LoVo (cell line): ENCODE results near the gene PHC3.

ENCODE experiments used
- DNase-seq: peaks from one replicate; pipeline ENCODE4 v3.0.0-alpha.2; 2016; ENCODE audit warnings: low spot score

The PHC3 gene

DNA sequence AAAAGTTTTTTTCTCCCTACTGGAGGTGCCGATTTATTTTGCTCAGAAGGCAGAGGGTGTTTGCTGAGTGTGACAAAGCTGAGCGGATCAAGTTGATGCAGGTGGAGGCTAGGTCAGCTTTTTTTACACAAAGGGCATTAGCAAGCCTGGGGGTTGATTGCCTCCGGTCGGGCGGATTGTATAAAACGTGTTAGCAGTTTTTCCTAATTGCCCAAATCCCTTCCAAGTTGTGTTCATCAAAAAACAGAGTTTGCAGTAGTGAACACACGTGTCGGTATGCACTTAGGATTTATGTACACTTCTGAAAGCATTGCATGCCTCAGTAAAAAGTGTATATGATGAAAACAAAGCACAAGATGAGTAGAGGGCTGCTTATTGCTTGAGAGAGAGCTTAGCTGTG, 141.1 kb downstream of the PHC3 start:
- DNase-seq = no peak

- DNase-seq = peak; percentile 10
Observed at GRCh38 chr3:170038434-170039110, 143.0 kb downstream of the PHC3 start.
